Nephron progenitor cell (in vitro differentiated cells): ENCODE measurements around the gene KCNK16.

Experiments used
- DNase-seq: peaks from one replicate; pipeline ENCODE4 v3.0.0; 2021
- H3K27ac Mint-ChIP-seq: 2 replicates; pipeline ENCODE4 v1.8.0; 2021; ENCODE audit warnings: mild to moderate bottlenecking, moderate library complexity, mixed read lengths
- H3K27me3 Mint-ChIP-seq: 2 replicates; pipeline ENCODE4 v1.8.0; 2021; ENCODE audit warnings: mild to moderate bottlenecking, low read depth, mixed read lengths; ENCODE audit not compliant: poor library complexity
- H3K36me3 Mint-ChIP-seq: 2 replicates; pipeline ENCODE4 v1.8.0; 2021; ENCODE audit warnings: low read depth, mixed read lengths
- H3K4me1 Mint-ChIP-seq: 2 replicates; pipeline ENCODE4 v1.8.0; 2021; ENCODE audit warnings: mixed read lengths
- H3K4me3 Mint-ChIP-seq: 2 replicates; pipeline ENCODE4 v1.8.0; 2021; ENCODE audit warnings: mild to moderate bottlenecking, moderate library complexity, mixed read lengths
- H3K9me3 Mint-ChIP-seq: 2 replicates; pipeline ENCODE4 v1.8.0; 2021; ENCODE audit warnings: mild to moderate bottlenecking, moderate library complexity, mixed read lengths
- CTCF ChIP-seq: fragments of 200-600 bp; sonication (generic); IDR thresholded peaks from 2 replicates; pipeline ENCODE4 v1.5.0; 2021; ENCODE audit warnings: antibody characterized with exemption

Gene KCNK16

GRCh38 chr6:39365281-39366074, 43.0 kb upstream of the KCNK16 start:
- H3K36me3 Mint-ChIP-seq = no peaks in the 10 kb centered on the region
- no peak overlapping the region for H3K4me3 Mint-ChIP-seq
- H3K27ac Mint-ChIP-seq = no peak overlapping the region
- no peak for DNase-seq
- TF ChIP-seq CTCF = no peak
- H3K27me3 Mint-ChIP-seq = peaks cover 10% of the 10 kb centered on the region
- H3K9me3 Mint-ChIP-seq = no peaks in the 10 kb centered on the region
- H3K4me1 Mint-ChIP-seq = peaks cover 54% of the 10 kb centered on the region

- H3K9me3 Mint-ChIP-seq = no peaks in the 10 kb centered on the region
- H3K36me3 Mint-ChIP-seq = no peaks in the 10 kb centered on the region
- no peak overlapping the region for H3K27ac Mint-ChIP-seq
- peaks cover 37% of the 10 kb centered on the region for H3K4me1 Mint-ChIP-seq
- no peak overlapping the region for H3K4me3 Mint-ChIP-seq
- no peak for DNase-seq
- TF ChIP-seq CTCF = no peak
- H3K27me3 Mint-ChIP-seq = peaks cover 10% of the 10 kb centered on the region
Observed at GRCh38 chr6:39363280-39363679, 40.8 kb upstream of the KCNK16 start.

- Mint-ChIP-seq H3K4me1 (peaks cover 31% of the 10 kb centered on the region), H3K27me3 (peaks cover 11% of the 10 kb centered on the region), H3K27ac (no peak overlapping the region), H3K36me3 (no peaks in the 10 kb centered on the region), H3K4me3 (no peak overlapping the region), H3K9me3 (no peaks in the 10 kb centered on the region)
- DNase-seq = no peak
- TF ChIP-seq CTCF = no peak
Observed at GRCh38 chr6:39362487-39362865, 40.0 kb upstream of the KCNK16 start.

GRCh38 chr6:39361657-39362486, 39.4 kb upstream of the KCNK16 start:
- H3K4me3 Mint-ChIP-seq = no peak overlapping the region
- TF ChIP-seq CTCF = peak; percentile 82
- H3K9me3 Mint-ChIP-seq = no peaks in the 10 kb centered on the region
- peaks cover 17% of the 10 kb centered on the region for H3K27me3 Mint-ChIP-seq
- no peaks in the 10 kb centered on the region for H3K36me3 Mint-ChIP-seq
- DNase-seq = peak; percentile 79
- no peak overlapping the region for H3K27ac Mint-ChIP-seq
- H3K4me1 Mint-ChIP-seq = peaks cover 25% of the 10 kb centered on the region

- Mint-ChIP-seq H3K4me3 (no peak overlapping the region), H3K27ac (no peak overlapping the region), H3K4me1 (peaks cover 17% of the 10 kb centered on the region), H3K9me3 (no peaks in the 10 kb centered on the region), H3K27me3 (peaks cover 18% of the 10 kb centered on the region), H3K36me3 (no peaks in the 10 kb centered on the region)
- no peak for DNase-seq
- TF ChIP-seq CTCF = no peak
Observed at GRCh38 chr6:39360378-39360777, 37.9 kb upstream of the KCNK16 start.
